ENCODE results near the gene ZNF506. TPM values are rescaled to one million over a fixed set of nuclear protein-coding genes. Genes with fewer than 3 reads are reported as not detected.
"Not testable (repeated sequence)": the region's sequence is repeated elsewhere in the genome, so short reads cannot be mapped to it uniquely, and the experiment has no call there.

ZNF506 gene
- total RNA-seq, 1 donor from 2014 or later = 9.8 TPM

DNA sequence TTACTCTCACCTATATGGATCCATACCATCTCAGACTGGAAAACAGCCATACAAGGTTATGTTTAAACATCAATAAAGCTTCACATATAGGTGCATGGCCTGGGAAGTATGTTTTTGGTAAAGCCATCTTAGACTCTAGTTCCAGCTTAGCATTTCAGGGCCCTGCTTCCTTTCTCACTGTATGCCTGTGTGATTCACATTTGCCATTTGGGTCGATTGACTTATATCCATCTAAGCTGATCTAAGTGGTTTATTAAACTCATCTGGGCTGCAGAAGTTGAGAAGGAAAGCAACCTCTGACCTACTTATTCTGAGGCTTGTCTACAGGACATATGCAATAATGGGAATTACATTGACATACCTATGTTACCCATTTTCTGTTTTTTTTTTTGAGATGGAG lies 33.5 kb downstream of the ZNF506 start:
- no peak for DNase-seq (ENCODE audit: missing footprints)
- no peak for ATAC-seq
- intact Hi-C loops (cut with DNase I) = no loop called here

- intact Hi-C loops (cut with DNase I); DNase-seq (ENCODE audit: missing footprints); ATAC-seq: not testable (repeated sequence)
These were observed 36.1 kb downstream of the ZNF506 start for GRCh38 chr19:19785476-19785875.

GRCh38 chr19:19782783-19783182 lies 38.8 kb downstream of the ZNF506 start:
- intact Hi-C loops (cut with DNase I) = no loop called here
- ATAC-seq (no peak), DNase-seq (ENCODE audit: missing footprints) (no peak)

DNA sequence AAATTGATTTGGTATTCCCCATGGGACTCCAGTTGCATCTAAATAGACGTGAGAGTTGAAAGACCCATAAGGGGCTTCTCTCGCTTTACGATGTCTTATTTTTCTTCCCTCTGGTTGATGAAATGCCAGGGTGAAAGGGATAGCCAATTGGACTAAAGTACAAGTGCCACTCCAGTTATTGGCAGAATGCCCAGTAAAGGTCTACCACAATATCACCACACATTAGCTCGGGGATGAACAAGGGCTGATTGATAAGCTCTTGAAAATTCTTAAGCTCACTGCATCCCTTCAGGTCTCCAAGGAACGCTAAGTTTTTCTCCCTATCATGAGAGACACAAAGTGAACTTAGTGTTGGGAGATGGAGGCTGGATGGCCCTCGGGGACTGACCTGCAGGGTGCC lies 39.8 kb downstream of the ZNF506 start:
- DNase-seq (ENCODE audit: missing footprints); ATAC-seq; intact Hi-C loops (cut with DNase I): not testable (repeated sequence)

DNA sequence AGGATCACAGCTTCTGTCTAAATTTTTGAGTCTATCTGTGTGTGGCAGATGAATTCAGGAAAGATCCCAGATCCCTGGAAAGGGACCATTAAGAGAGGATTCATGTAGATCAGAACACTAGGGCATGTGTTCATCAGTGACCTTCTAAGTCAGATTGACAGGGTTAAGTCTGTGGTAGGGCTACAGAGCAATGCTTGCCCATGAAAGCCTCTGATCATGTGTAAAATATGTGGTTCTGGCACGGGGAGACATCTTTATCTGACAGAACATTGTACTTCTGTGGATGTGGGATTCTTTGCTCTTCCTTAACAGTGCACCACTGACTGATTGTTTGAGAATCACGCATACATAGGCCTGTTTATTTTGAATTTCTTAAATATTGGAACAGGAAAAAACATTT lies 42.9 kb downstream of the ZNF506 start:
- intact Hi-C loops (cut with DNase I) = no loop called here
- DNase-seq (ENCODE audit: missing footprints) (no peak), ATAC-seq (no peak)

DNA sequence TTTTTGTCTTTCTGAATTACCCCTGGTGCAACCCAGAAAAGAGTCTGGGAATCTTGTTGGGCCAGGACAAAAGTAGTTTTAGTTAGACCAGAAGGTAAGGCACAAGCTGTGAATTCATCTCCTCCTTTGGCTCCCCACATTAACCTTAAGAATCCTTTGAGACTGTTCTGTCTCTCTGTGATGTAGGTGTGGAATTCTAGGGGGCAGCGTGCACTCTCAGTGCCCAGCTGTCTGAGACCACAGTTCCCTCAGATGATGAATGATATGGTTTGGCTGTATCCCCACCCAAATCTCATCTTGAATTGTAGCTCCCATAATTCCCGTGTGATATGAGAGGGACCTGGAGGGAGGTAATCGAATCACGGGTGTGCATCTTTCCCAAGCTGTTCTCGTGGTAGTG lies 43.9 kb downstream of the ZNF506 start:
- ATAC-seq = no peak
- DNase-seq (ENCODE audit: missing footprints) = no peak
- intact Hi-C loops (cut with DNase I) = loop anchor here (2.0 kb wide), 1 partner anchor 43 kb away; the partner anchor contains the start of gene ZNF506

DNA sequence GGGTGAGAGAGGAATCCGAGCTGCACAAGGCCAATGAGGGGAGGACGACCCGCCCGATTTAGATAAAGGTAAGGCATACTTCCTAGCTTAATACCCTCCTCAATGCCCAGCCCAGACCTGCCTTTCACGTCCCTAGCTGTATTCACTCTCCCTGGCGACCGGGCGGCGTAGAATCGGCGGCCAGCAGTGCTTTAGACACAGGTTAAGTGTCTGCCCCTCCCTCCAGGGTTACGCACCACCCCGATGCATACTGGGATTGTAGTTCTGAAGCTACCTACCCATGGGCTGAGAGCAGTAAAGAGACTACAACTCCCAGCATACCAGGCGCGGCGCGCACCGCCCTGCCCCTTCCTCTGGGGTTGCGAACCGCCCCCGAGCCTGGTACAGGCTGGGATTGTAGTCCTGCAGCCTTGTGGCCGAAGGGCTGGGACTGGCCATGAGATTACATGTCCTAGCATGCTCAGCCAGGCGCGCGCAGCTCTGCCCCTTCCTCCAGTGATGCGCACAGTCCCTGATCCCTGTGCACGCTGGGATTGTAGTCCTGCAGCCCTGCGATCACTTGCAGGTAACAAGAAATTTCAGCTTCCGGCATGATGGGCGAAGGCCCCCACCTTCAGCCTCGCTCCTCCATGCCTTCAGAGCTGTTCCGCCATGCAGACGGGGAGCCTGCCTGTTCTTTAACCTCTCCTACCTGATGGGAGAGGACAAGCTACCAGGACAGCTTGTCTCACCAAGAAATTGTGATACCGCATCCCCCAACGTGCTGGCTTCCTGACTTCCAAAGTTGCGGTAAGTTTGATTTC lies 45.1 kb downstream of the ZNF506 start:
- intact Hi-C loops (cut with DNase I) = loop anchor here (1.0 to 2.0 kb wide), 2 partner anchors 44 to 113 kb away; partner anchors contain the start of genes ATP13A1 and ZNF506
- ATAC-seq (peak; percentile 100), DNase-seq (ENCODE audit: missing footprints) (peak; percentile 99)

DNA sequence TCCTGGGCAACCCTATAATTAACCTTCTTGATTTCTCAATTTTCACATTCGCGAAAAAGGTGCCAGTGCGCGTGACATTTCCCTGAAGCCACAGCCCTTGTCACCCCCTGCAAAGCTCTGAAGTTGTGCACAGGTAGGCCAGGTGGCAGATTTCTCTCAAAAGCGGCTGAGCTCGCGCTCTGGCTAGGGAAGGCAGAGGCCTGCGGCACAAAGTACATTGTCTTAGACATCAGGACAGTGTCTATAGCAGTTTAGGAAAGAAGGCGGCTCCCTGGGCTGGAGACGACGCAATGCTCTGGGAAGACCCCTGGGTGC lies 45.7 kb downstream of the ZNF506 start:
- ATAC-seq = no peak
- DNase-seq (ENCODE audit: missing footprints) = no peak
- intact Hi-C loops (cut with DNase I) = loop anchor here (1.0 to 2.0 kb wide), 2 partner anchors 45 to 113 kb away; partner anchors contain the start of genes ATP13A1 and ZNF506

DNA sequence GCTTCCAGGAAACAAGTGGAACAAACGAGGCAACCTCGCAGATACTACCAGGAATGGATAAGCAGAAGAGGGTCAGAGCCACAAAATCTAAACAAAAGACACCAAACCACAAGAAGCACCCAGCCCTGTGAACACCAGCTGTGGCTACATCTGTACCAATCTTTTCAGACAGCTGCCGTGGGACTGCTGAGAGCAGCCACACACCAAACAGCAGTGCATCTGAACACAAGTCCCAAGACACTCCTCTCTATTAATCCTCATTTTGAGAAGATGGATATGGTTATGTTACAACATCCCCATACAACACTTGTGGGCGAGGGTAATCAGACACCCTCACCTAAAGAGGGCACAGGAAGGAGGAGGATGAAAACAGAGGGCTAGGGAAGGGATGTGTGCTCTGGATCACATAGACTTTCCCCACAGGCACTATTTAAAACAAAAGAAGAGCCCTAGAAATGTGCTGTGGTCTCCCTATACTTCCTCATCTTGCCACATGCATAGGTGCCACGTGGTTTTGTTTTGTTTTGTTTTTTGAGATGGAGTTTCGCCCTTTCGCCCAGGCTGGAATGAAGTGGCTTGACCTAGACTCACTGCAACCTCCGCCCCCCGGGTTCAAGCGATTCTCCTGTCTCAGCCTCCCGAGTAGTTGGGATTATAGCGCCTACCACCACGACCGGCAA lies 47.1 kb downstream of the ZNF506 start:
- intact Hi-C loops (cut with DNase I) = no loop called here
- ATAC-seq (no peak), DNase-seq (ENCODE audit: missing footprints) (no peak)

GRCh38 chr19:19771963-19772362 lies 49.6 kb downstream of the ZNF506 start:
- DNase-seq (ENCODE audit: missing footprints); intact Hi-C loops (cut with DNase I); ATAC-seq: not testable (repeated sequence)

GRCh38 chr19:19769971-19770370 lies 51.6 kb downstream of the ZNF506 start:
- DNase-seq (ENCODE audit: missing footprints); ATAC-seq; intact Hi-C loops (cut with DNase I): not testable (repeated sequence)

DNA sequence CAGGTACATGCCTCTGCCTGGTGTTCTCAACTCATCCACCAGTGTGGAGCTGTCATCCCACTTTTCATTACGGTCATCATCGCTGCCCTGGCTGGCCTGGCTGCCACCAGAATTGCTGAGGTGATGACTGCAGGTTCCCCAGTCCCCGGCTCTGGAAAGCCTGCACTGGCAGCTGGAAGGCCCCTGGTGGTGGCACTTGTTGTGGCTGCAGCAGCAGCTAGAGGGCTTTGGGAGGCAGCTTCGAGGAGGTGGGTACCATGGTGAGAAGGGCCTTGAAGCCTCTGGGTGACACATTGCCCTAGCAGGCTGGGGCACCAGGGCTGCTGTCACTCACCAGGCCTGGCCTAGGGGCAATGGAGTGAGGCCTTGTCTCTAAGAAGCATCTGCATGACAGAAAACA lies 63.4 kb downstream of the ZNF506 start:
- DNase-seq (ENCODE audit: missing footprints) (no peak), ATAC-seq (no peak)
- intact Hi-C loops (cut with DNase I) = no loop called here

DNA sequence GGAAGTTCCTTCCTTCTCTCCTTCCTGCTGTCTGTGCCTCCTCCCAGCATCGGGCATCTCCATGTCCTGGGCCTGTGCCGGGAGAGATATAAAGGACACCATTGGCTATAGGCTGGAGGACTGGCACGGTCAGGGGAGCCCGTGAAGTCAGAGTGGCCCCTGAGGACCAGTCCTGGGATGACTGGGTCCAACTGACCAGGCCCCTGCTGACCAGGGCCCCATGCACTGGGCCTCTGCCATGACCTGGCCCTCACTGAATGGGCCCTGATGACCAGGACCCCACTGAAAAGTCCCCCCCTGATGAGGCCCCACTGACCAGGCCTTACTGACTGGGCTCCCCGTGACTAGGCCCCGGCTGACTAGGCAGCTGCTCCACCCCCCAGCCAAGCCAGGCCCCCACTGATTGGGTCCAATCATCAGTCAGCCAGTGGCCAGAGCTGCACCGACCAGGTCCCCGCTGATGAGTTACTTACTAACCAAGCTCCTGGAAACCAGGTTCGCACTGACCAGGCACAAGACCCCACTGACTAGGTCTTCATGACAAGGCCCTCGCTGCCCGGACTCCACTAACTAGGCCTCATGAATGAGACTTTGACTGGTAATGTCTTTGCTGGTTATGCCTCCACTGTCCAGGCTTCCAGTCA lies 68.7 kb downstream of the ZNF506 start:
- DNase-seq (ENCODE audit: missing footprints) (no peak), ATAC-seq (no peak)
- intact Hi-C loops (cut with DNase I) = no loop called here

GRCh38 chr19:19751846-19752245 lies 69.7 kb downstream of the ZNF506 start:
- no peak for ATAC-seq
- no peak for DNase-seq (ENCODE audit: missing footprints)
- intact Hi-C loops (cut with DNase I) = no loop called here

DNA sequence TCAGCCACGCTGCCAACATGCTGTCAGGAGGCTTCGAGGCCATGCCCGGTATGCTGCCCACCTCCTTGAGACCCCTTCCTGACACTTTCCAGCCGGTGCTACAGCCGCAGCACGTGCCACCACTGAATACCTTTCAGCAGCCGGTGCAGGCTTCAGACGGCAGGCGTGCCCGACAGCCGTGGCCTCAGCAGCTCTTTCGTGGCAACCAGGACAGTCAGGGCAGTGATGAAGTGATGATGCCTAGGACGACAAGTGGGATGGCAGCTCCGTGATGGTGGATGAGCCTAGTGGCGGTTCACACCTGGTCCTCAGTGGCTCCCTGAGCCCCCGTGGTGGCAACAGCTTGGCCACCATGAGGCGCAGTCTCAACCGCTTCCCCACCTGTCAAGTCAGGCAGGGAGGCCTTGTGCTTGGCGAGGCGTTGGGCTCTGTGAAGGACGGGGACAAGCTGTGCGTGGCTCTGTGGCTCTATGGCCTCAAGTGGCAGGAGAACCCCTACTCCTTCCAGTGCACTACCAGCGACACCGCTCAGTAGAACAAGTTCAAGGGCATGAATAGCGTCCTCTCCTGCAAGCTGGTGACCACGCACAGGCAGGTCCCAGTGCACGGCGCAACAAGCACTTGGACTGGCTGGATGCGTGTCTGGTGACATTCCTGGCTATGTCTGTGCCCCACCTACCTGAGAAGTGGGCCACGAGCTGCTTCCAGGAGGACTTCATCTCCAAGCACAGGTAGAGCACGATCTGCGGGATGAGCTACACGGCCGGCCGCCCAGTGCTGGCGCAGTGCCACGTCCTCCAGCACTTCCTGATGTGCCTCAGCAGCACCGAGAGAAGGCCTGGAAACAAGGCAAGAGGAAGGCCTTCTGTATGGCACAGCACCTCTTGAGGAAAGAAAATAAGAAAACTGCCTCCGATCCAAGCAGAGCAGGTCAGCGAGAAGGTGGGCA lies 70.4 kb downstream of the ZNF506 start:
- no peak for ATAC-seq
- no peak for DNase-seq (ENCODE audit: missing footprints)
- intact Hi-C loops (cut with DNase I) = no loop called here

- no peak for DNase-seq (ENCODE audit: missing footprints)
- intact Hi-C loops (cut with DNase I) = no loop called here
- no peak for ATAC-seq
These were observed 71.4 kb downstream of the ZNF506 start for GRCh38 chr19:19749908-19750841.

GRCh38 chr19:19749117-19749907 lies 72.2 kb downstream of the ZNF506 start:
- no peak for DNase-seq (ENCODE audit: missing footprints)
- intact Hi-C loops (cut with DNase I) = no loop called here

More at GRCh38 chr19:19749117-19749907, 72.2 kb downstream of the ZNF506 start:
- no peak for ATAC-seq
